ENCODE data around the gene GP1BA. TPM values are rescaled to one million over a fixed set of nuclear protein-coding genes. Genes with fewer than 3 reads are reported as not detected.
A peak's percentile ranks its signal among the peaks of the same experiment; 100 is the strongest.

The GP1BA gene
- total RNA-seq, 1 experiment from 2014 or later: 0.15 TPM

- ChIA-PET CTCF (no interaction called here), POLR2A (interaction anchor here (0.7 to 1.1 kb wide), 2 partner anchors 18 to 37 kb away, joined by 3 to 4 read pairs; partner anchors contain the start of gene SPAG7)
- Histone ChIP-seq H3K4me3 (ENCODE audit: low read depth in 2 of 2, low read length in 2 of 2) (peak overlapping the region; percentile 83 to 85), H3K36me3 (ENCODE audit: control insufficient read depth, insufficient read depth, low read length) (peaks cover 6% of the 10 kb centered on the region), H3K9me3 (ENCODE audit: control insufficient read depth, insufficient read depth, low read depth, low read length) (no peaks in the 10 kb centered on the region), H3K27ac (ENCODE audit: low read length) (peak overlapping the region; percentile 93), H3K27me3 (ENCODE audit: control insufficient read depth, insufficient read depth, low read length) (no peaks in the 10 kb centered on the region), H3K4me1 (ENCODE audit: control insufficient read depth, insufficient read depth, low read length) (peaks cover 29% of the 10 kb centered on the region)
- in situ Hi-C loops (cut with HindIII; ENCODE audit: low pct_unique_long_range_greater_than_20kb, low sequenced_read_pairs): no loop called here
- intact Hi-C loops (cut with micrococcal nuclease; ENCODE audit: unreplicated experiment): no loop called here
- TF ChIP-seq CTCF (IDR thresholded peaks at IDR 0.05) (no peak), TCF7L2 (IDR thresholded peaks at IDR 0.05; ENCODE audit: low read depth, low read length) (no peak), SIN3A (IDR thresholded peaks at IDR 0.05; ENCODE audit: borderline replicate concordance, insufficient read depth, low read depth, low read length) (no peak), REST (IDR thresholded peaks at IDR 0.05; ENCODE audit: insufficient read depth in 1 of 2, low read depth in 2 of 2, low read length in 1 of 2) (no peak), POLR2AphosphoS5 (IDR thresholded peaks at IDR 0.05; ENCODE audit: low read depth, low read length) (peak; percentile 50; the same call in 1 of the 2 replicates)
- no peak for DNase-seq (ENCODE audit: low read depth, low spot score)
- BruUV-seq (replicated peaks): no TSS peak
- peak; percentile 52 for ATAC-seq
Measured at GRCh38 chr17:4949321-4950074, 17.4 kb downstream of the GP1BA start.

- in situ Hi-C loops (cut with HindIII; ENCODE audit: low pct_unique_long_range_greater_than_20kb, low sequenced_read_pairs): no loop called here
- TF ChIP-seq CTCF (IDR thresholded peaks at IDR 0.05) (no peak), TCF7L2 (IDR thresholded peaks at IDR 0.05; ENCODE audit: low read depth, low read length) (no peak), SIN3A (IDR thresholded peaks at IDR 0.05; ENCODE audit: borderline replicate concordance, insufficient read depth, low read depth, low read length) (0 out of 2 replicates have a peak, but pooled peaks have one; percentile 18), REST (IDR thresholded peaks at IDR 0.05; ENCODE audit: insufficient read depth in 1 of 2, low read depth in 2 of 2, low read length in 1 of 2) (no peak), POLR2AphosphoS5 (IDR thresholded peaks at IDR 0.05; ENCODE audit: low read depth, low read length) (peak; percentile 62)
- intact Hi-C loops (cut with micrococcal nuclease; ENCODE audit: unreplicated experiment): no loop called here
- peaks cover 22% of the 10 kb centered on the region for H3K4me1 ChIP-seq (ENCODE audit: control insufficient read depth, insufficient read depth, low read length)
- DNase-seq (ENCODE audit: low read depth, low spot score) (no peak), ATAC-seq (no peak; the same call in 1 of the 2 replicates)
- peaks cover 6% of the 10 kb centered on the region for H3K36me3 ChIP-seq (ENCODE audit: control insufficient read depth, insufficient read depth, low read length)
- ChIA-PET CTCF (no interaction called here), POLR2A (no interaction called here)
- H3K27ac ChIP-seq (ENCODE audit: low read length): peak overlapping the region; percentile 94
- BruUV-seq (replicated peaks): TSS peak; percentile 80
- no peaks in the 10 kb centered on the region for H3K9me3 ChIP-seq (ENCODE audit: control insufficient read depth, insufficient read depth, low read depth, low read length)
- H3K27me3 ChIP-seq (ENCODE audit: control insufficient read depth, insufficient read depth, low read length): no peaks in the 10 kb centered on the region
- peak overlapping the region; percentile 51 to 67 for H3K4me3 ChIP-seq (ENCODE audit: low read depth in 2 of 2, low read length in 2 of 2)
Measured at GRCh38 chr17:4950075-4950745, 18.1 kb downstream of the GP1BA start.
